Fibroblast of skin of back (primary cell): ENCODE measurements around the gene RERE.

ENCODE experiments used
- DNase-seq: peaks from one replicate; pipeline ENCODE4 v3.0.0-alpha.2; 2013

RERE gene

GRCh38 chr1:8439015-8439702 lies 378.3 kb downstream of the RERE start:
- DNase-seq, result peak; percentile 72

GRCh38 chr1:8438489-8438888 lies 379.0 kb downstream of the RERE start:
- no peak for DNase-seq

GRCh38 chr1:8437347-8437746 lies 380.1 kb downstream of the RERE start:
- no peak for DNase-seq

GRCh38 chr1:8435569-8436071 lies 381.8 kb downstream of the RERE start:
- no peak for DNase-seq

GRCh38 chr1:8434101-8434500 lies 383.3 kb downstream of the RERE start:
- no peak for DNase-seq

- DNase-seq, result no peak
These were observed 385.7 kb downstream of the RERE start for GRCh38 chr1:8431784-8432183.

- DNase-seq, result no peak
These were observed 386.4 kb downstream of the RERE start for GRCh38 chr1:8431019-8431418.

GRCh38 chr1:8430476-8430875 lies 387.0 kb downstream of the RERE start:
- DNase-seq, result no peak

- no peak for DNase-seq
These were observed 387.8 kb downstream of the RERE start for GRCh38 chr1:8429549-8430110.

GRCh38 chr1:8428441-8428840 lies 389.0 kb downstream of the RERE start:
- no peak for DNase-seq

GRCh38 chr1:8427986-8428385 lies 389.5 kb downstream of the RERE start:
- DNase-seq, result no peak

GRCh38 chr1:8427493-8427892 lies 389.9 kb downstream of the RERE start:
- DNase-seq, result no peak

GRCh38 chr1:8426996-8427395 lies 390.4 kb downstream of the RERE start:
- DNase-seq, result no peak

GRCh38 chr1:8425781-8426161 lies 391.7 kb downstream of the RERE start:
- no peak for DNase-seq

GRCh38 chr1:8425150-8425780 lies 392.2 kb downstream of the RERE start:
- DNase-seq, result no peak

GRCh38 chr1:8424539-8425116 lies 392.8 kb downstream of the RERE start:
- no peak for DNase-seq

- peak; percentile 66 for DNase-seq
These were observed 393.5 kb downstream of the RERE start for GRCh38 chr1:8423692-8424538.

GRCh38 chr1:8423269-8423691 lies 394.2 kb downstream of the RERE start:
- DNase-seq, result peak; percentile 21

GRCh38 chr1:8422510-8423268 lies 394.8 kb downstream of the RERE start:
- peak; percentile 30 for DNase-seq

GRCh38 chr1:8421721-8422120 lies 395.7 kb downstream of the RERE start:
- DNase-seq, result peak; percentile 20

- DNase-seq, result no peak
These were observed 397.1 kb downstream of the RERE start for GRCh38 chr1:8420318-8420717.

GRCh38 chr1:8419861-8420260 lies 397.6 kb downstream of the RERE start:
- no peak for DNase-seq
